ENCODE measurements around the gene PDIA4.
A peak's percentile ranks its signal among the peaks of the same experiment; 100 is the strongest.
"Not testable (repeated sequence)": the region's sequence is repeated elsewhere in the genome, so short reads cannot be mapped to it uniquely, and the experiment has no call there.

PDIA4 gene

DNA sequence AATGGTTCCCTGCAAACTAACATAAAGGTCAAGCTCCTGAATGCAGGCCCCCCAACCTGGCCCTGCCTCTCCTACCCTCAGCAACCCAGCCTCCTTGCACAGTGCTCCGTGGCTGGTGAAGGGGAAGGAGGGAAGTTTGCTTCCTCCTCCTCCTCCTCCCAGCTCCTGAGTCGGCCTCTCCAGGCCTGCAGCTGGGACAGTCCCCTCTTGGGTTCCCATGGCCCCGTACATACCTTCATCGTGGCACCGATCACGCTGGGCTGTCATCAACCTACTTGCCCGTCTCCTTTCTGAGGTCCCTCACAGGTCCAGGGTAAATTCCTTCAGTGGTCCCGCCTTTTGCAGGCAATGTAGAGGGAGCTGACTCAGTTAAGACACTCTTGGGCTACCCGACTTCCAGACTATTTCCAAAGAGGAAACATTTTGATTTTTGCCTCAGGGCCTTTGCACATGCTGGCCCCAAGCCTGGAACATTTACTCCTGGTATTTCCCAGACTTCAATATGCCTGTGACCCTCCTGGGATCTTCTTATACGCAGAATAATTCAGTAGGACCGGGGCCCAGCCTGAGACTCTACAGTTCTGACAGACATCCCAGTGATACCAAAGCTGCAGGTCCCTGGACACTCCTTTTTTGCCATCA is 26.8 kb downstream of the PDIA4 start:
- no peak for DNase-seq

DNA sequence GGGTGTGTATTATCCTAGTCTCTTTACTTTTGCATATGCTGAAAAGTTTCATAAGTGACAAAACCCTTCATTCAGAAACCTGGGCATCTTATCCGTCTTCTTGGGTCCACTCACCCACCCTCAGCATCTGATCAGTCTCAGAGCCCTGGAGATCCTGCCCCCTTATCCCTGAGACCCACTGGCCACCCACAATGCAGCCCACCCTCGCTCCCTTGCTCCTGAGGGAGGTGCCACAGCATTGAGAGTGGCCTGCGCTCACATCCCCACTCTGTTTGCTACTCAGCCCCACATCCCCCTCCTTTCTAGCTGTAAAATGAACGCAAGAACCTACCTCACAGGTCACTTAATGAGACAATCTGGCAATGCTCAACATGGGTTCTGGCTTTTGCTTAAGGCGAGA is 27.3 kb downstream of the PDIA4 start:
- no peak for DNase-seq

DNA sequence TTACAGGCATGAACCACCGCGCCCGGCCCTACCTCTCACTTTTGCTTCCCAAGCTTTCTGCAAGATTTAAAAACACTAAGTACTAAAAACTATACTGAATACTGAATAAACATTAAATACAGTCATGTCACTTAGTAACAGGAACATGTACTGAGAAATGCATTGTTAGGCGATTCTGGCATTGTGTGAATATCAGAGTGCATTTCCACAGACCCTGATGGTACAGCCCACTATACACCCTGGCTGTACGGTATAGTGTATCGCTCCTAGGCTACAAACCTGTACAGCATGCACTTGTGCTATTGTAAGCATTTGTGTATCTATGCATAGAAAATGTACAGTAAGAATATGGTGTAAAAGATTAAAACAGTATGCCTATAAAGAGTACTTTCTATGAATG is 29.1 kb downstream of the PDIA4 start:
- no peak for DNase-seq

DNA sequence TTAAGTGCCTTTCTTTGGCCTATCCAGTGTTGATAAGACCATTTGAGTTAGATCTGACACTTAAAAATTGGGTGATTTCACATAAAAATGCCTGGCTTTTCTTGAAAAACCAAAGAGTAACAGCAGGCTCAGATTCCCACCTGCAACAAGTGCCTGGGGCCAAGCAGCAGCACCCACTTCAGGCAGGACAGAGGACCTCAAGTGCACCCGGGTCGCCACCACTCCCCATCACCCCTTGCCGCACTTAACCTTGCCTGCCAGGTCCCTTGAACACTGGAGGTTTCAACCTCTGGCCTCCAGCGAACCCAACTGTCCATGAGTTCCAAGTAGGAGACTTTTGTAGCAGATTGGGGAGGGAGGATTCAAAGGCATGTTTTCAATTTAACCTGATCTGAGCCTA is 30.8 kb downstream of the PDIA4 start:
- DNase-seq = no peak

DNA sequence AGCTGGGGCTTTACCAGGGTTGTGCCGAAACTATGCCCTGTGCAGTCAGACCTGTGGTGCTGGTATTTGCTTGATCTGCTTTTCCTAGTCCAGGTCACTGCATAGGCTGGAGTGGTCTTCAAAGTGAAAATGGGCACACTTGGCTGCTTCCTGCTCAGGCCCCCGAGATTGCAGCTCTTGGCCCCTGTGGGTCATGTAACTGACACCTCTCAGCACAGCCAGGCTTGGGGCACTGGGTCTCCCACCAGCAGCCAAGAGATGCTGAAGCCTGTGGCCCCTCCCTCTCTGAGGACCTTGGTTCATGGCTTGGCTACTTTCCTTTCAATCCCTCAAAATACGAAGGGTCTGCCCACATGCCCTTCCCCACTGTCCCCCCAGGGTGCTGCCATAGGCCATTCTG is 33.7 kb downstream of the PDIA4 start:
- no peak for DNase-seq

DNA sequence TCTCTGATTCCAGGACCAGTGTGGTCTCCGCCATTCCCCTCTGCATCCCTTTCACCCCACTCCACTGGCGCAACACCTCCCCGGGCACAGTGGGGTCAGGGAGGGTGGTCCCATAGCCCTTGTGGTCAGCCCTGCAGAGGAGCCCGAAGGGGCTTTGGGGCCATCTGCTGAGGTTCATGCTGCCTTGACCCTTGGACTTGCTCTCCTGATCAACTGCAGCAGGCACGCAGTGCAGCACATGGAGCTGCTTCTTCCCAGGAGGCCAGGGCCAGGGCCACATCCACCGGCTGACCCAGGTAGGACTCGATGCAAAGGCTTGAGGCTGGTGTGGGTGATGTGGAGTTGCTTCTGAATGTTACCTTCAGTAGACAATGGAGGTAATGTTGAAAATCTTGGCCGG is 35.1 kb downstream of the PDIA4 start:
- no peak for DNase-seq

DNA sequence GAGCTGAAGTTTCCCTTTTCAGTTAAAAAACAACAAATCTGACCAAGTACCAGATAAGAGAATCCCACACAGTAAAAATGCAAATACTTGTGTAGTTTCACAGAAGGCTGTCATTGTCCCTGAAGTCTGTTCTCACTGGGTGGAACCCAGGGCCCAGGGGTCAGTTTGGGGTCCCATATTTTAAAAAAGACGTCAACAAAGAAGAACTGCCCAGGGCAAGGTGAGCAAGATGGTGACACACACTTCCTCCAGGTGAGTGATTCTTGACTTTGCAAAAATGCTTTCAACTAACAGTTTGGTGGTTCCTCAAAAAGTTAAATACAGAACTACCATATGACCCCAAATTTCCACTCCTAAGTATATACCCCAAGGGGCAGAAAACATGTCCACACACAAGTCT is 36.8 kb downstream of the PDIA4 start:
- no peak for DNase-seq

DNA sequence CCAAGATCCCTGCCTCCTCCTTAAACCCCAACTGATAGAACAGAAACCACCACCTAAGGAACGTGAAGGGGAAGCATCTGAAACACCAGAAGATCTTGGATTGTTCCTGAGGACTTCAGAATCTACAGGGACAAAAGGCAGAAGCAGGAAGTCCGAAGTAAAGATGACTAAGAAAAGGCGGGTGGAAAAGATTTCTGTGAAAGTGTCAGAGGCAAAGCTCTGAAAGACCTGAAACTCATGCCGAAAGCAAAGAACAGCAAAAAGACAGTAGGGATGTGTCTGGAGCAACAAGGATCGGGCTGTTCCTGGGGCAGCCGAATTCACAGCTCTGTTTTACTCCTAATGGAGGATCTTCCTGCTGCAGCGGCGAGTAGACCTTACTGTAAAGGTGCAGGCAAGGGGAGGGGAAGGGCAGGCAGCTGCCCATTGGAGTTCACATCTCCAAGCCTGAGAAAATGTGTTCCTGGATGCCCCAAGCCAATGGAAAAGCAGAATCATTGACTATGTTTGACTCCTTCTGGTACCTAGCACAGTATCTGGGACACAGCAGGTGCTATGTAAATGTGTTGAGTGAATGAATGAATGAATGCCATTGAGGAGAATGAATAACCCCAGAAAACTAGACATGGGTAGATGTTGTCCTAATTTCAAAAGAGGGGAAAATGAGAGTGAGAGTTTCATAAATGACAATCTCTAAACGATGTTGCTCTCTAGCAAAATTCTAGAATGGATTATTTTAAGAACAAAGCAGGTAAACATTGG is 40.4 kb downstream of the PDIA4 start:
- no peak for DNase-seq

DNA sequence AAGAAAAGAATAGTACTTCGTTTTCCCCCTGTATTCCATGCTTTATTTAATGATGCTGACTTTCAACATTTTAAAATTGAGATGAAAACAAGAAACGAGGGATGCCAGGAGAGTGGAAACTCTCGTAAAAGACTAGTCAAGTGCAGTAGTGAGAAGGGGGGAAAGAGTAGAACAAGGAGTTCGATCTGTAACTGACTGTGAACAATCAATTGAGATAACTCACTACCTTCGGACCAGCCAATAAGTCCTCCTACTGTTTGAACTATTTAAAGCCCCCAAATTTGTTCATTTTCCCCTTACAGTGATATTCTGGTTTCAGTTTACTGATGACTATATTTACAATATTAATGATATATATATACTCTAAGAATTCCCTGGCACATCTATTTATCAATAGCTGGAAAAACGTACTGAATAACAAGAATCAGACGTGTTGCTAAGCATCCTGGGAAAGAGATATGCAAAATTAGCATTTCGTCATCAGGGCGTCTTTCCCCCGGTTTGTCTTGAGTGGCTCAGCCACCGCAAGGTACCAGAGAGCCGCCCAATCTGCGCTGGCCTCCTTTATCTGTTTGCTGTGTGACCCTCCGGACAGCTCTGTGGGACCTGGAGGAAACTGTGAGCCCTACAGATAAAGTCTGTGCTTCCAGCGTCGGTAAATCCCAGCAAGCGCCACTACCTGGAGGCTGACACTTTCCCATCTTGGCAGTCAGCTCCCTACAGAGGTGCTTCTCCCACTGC is 41.1 kb downstream of the PDIA4 start:
- peak; percentile 90 for DNase-seq

DNA sequence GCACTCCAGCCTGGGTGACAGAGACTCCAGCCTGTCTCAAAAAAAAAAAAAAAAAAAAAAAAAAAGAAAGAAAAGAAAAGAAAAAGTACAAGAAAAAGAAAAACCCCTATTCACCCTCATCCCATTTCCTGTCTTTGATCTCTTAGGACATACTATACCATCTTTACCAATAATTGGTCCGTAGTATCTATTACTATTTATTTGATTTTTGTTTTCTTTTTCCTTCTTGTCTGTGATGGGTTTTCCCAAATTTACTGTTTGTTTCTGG is 41.6 kb downstream of the PDIA4 start:
- no peak for DNase-seq

DNA sequence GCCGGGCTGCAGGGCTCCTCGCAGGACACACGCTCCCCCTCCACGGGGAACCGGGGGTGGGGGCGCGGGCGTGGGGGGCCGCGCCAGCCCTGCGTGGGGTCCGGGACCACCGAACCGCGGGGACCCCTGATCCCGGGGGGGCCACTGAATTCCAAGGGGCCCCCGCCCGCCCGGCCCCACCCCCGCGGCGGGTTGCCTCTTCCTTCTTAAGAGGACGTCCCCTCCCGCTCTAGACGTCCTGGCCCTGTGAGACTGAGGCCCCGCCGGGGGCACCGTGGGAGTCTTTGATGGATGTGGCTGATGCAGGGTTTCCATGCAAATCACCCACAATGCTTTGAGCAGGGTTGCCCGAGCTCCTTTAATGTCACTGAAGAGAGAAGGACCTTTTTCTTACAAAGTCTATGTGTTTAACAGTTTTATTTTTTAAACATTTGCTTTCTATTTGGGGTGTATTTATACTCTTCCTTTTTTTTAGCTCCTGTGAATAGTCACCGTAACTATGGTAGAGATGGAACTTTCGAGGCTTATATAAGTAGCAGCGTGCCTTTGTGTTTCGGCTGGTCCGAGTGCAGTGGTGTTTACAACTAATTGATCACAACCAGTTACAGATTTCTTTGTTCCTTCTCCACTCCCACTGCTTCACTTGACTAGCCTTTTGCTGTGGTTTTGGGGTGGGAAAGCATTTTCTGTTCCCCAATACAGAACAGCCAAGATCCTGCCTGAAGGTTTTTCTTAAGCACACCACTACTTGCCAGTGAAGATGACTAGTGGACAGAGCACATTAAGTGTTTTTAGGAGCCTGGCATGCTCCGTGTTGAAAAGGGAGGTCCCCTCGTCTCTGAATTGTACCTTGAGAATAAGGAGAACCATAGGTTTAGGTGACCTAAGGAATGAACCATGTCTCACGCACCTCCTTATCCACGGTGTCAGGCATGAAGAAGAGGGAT is 44.8 kb downstream of the PDIA4 start:
- DNase-seq = peak; percentile 87

DNA sequence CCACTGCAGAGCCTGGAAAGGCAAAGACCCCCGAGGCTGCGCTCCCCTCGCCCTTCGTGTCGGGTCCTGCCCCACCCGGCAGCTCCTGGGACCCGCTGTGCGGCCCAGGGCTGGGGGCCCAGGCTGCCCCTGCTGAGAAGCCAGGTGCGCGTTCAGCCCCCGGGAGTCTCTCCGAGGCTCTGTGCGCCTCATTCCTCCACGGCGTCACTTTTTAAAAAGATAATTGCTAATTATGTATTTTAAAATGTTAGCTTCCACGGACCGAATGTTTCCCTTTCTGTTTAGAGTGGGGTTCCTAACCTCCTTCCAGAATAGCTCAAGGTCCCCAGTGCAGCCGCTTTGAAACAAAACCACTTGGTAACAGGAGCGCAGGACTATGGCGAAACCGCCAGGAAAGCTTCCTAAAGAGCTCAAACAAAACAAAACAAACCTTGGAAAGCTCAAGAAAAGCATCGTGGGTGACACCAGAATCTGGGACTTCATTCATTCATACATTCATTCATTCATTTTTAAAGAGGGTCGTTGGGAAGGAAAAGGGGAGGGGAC is 45.6 kb downstream of the PDIA4 start:
- no peak for DNase-seq

DNA sequence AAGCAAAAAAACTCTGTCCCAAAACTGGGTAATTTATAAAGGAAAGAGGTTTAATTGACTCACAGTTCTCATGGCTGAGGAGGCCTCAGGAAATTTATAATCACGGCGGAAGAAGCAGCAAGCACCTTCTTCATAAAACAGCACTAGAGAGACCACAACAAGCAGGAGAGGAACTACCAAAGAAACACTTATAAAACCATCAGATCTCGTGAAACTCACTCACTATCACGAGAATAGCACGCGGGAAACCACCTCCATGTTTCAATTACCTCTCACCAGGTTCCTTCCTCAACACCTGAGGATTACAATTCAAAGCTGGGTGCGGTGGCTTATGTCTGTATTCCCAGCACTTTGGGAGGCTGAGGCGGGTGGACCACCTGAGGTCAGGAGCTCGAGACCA is 48.5 kb downstream of the PDIA4 start:
- peak; percentile 46 for DNase-seq

DNA sequence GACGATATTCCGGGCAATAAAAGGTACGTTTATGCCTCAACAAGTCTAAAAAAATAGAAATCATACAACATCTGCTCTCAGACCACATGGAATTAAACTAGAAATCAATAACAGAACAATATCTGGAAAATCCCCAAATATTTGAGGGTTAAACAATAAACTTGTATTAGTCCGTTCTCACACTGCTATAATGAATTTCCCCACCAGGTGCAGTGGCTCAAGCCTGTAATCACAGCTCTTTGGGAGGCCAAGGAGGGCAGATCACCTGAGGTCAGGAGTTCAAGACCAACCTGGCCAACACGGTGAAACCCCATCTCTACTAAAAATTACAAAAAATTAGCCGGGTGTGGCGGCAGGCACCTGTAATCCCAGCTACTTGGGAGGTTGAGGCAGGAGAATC is 49.2 kb downstream of the PDIA4 start:
- DNase-seq = not testable (repeated sequence)

DNA sequence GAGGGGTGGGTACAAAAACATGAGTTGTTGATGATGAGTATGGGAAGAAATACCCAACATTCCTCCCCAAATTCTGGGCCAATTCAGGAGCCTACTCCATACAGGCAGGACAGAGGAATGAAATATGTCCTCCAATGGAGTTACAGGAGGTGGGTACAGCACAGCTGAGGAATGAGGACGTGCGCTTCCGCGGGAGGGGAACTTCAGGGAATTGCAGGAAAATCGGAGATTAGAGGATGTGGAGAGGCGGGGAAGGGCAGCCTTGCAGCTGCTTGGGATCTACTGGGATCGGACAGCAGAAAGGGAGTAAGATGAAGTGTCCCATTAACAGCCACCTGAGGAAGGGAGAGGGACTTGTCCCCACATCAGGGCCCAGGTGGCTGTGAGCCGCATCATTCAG is 50.2 kb downstream of the PDIA4 start:
- no peak for DNase-seq

DNA sequence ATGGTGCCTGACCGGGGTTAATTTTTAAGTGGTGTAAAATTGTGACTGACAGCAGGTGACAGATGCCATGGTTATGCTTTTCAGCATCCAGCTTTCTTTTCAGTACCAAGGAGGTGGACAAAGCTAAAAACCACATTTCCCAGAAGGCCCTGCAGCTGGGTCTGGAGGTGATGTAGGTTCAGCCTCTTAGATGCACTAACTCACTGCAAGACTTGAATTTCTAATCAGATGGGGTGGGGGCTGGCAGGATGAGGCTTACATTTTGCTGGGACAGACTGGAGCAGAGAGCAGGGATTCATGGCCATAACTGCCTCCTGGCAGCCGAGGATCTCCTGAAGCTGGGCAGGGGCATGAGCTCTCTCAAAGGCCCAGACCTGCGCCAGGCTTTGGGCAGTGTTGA is 52.4 kb downstream of the PDIA4 start:
- no peak for DNase-seq

DNA sequence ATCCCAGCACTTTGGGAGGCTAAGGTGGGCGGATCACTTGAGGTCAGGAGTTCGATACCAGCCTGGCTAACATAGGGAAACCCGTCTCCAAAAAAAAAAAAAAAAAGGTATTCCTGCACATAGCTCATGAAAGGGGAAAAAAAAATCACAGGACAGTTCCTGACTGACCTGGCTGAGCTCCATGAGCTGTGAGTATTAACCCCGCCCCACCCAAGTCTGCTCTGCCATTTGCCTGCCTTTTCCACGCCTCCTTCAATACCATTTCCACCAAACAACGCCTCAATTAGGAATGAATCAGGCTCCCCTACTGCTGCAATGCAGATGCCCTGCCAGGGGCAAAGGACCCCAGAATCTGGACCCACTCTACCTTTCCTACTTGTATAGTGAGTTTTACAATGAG is 55.0 kb downstream of the PDIA4 start:
- no peak for DNase-seq

DNA sequence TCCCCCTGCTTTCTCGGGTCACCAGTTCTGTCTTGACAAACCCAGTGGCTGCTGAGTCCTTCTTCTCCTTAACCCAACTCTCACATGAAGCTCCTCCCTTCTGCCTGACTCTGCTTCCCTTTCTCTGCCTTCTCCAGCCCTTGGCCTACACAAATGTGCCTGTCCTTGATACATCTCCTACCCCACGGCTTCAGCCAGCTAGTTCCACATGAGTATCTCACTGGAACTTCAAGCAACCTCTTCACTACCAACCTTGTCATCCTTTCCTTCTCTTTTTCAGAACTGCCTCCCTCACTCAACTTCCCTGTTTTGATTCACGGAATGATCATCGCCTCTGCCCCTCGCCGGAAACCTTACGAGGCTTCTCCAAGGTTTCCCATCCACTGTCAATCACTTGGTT is 55.9 kb downstream of the PDIA4 start:
- DNase-seq = no peak

DNA sequence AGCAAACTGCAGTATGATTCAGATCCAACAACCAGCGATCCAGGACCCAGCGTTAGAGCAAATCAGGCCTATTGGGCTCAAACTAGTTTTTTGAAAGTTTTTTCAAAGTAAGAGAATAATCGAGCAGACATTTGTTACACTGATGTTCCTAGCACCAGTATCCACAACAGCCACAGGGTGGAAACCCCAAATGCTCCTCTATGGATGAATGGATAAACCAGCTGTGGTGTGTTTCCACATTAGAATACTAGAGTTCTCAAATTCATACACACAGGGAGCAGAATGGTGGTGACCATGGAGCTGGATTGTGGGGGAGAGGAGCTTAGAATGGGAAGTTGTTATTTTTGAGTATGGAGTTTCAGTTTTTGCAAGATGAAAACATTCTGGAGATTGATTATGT is 60.7 kb downstream of the PDIA4 start:
- DNase-seq = no peak

DNA sequence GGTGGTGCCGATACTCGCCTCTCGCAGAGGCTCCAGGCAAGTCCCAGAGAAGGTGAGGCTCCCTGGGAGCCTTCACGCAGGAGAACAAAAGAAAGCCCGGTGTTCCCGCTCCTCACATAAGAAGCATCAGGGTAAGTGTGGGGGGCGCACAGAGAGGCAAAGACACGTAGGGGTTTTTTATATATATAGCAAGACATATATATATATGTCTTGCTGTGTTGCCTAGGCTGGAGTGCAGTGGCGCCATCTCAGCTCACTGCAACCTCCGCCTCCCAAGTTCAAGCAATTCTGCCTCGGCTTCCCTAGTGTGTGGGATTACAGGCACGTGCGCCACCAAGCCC is 61.3 kb downstream of the PDIA4 start:
- no peak for DNase-seq

DNA sequence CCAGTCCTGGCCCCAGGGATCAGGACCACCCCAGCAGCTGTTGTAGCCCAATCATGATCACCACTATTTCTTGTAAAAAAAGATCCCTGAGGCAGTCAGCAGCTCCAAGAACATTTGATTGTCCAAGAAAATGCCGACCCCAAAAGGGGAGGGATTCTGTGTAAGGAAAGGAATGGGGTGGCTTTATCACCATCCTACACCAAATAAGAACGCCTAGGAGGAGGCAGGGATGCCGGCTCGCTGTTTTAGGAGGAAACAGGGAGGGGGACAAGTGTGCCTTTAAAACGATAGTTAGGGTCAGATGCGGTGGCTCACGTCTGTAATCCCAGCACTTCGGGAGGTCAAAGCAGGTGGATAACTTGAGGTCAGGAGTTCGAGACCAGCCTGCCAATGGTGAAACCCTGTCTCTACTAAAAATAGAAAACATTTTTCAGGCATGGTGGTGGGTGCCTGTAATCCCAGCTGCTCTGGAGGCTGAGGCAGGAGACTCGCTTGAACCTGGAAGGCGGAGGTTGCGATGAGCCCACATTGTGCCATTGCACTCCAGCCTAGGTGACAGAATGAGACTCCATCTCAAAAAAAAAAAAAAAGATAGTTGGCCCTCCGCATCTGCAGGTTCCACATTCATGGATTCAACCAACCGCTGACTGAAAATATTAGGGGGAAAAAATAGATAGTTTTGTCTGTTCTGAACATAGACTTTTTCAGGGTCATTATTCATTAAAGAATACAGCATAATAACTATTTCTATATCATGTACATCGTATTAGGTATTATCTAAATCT is 63.6 kb downstream of the PDIA4 start:
- no peak for DNase-seq
